ENCODE results near the gene SPPL2A. TPM values are rescaled to one million over a fixed set of nuclear protein-coding genes. Genes with fewer than 3 reads are reported as not detected.

SPPL2A gene
- total RNA-seq, 1 experiment from 2014 or later: 64.4 TPM

DNA sequence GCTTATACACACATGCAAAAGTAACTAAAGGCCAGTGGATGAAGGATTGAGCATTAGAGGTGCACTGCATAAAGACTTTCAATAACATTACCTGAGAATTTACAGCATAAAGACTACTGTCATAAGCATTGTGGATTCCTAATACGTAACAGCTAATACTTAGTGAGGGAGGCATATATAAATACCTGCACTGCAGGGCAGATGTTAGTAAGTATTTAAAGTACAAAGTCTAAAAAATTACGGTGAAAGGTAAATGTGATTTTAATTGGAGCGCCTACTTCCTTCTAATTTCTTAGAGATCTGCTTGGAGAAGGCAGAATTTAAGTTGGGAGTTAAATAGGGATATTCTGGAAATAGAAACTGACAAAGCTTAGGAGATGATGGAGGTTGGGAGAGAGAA lies 53.5 kb downstream of the SPPL2A start:
- whole genome bisulfite sequencing (ENCODE audit: extremely low coverage, insufficient read length, low lambda C conversion rate): no CpG with 5 or more reads among the region's 3 CpGs
- Histone ChIP-seq H4K8ac (replicated peaks; ENCODE audit: insufficient read length, low read depth, low read length) (no peak overlapping the region), H2AK5ac (ENCODE audit: insufficient read length, low read length) (no peak overlapping the region), H3K14ac (ENCODE audit: insufficient read depth, low read length) (no peak overlapping the region), H3K4me2 (ENCODE audit: insufficient read depth, insufficient read length, low read length) (no peak overlapping the region), H3K79me1 (ENCODE audit: insufficient read depth, low read depth, low read length, poor library complexity, severe bottlenecking) (no peaks in the 10 kb centered on the region), H4K91ac (ENCODE audit: insufficient read length, low read depth, low read length) (no peak overlapping the region), H3T11ph (ENCODE audit: low read length) (no peak overlapping the region), H3K9me3 (ENCODE audit: control insufficient read depth, low read depth, low read length) (no peaks in the 10 kb centered on the region), H3K79me2 (ENCODE audit: insufficient read depth, low read length) (no peaks in the 10 kb centered on the region), H2BK20ac (ENCODE audit: low read depth, low read length, poor library complexity, severe bottlenecking) (no peak overlapping the region), H3K23ac (ENCODE audit: insufficient read length, low read depth, low read length) (no peak overlapping the region), H2BK12ac (ENCODE audit: insufficient read length, low read depth, low read length) (no peak overlapping the region), H2AFZ (ENCODE audit: low read length) (no peak overlapping the region), H2BK15ac (ENCODE audit: low read depth, low read length) (no peak overlapping the region), H2BK5ac (ENCODE audit: insufficient read length, low read length) (no peak overlapping the region), H3K56ac (ENCODE audit: insufficient read length, low read depth, low read length) (no peak overlapping the region), H3K27ac (ENCODE audit: insufficient read length, low read depth, low read length) (no peak overlapping the region), H3K23me2 (ENCODE audit: insufficient read length, low read depth, low read length, poor library complexity, severe bottlenecking) (no peaks in the 10 kb centered on the region), H3K9ac (ENCODE audit: extremely low read depth, insufficient read length, low read length) (no peak overlapping the region), H2BK120ac (ENCODE audit: low read depth, low read length, poor library complexity, severe bottlenecking) (no peak overlapping the region), H3K27me3 (ENCODE audit: insufficient read depth, low read length) (no peaks in the 10 kb centered on the region), H4K20me1 (ENCODE audit: control insufficient read depth, insufficient read depth, insufficient read length) (no peaks in the 10 kb centered on the region), H3K18ac (ENCODE audit: insufficient read length, low read depth, low read length) (no peak overlapping the region), H4K5ac (ENCODE audit: insufficient read length, low read depth, low read length) (no peak overlapping the region), H3K4ac (ENCODE audit: low read depth, low read length) (no peak overlapping the region), H3K4me1 (ENCODE audit: insufficient read depth, low read length) (no peaks in the 10 kb centered on the region)
- Mint-ChIP-seq H3K4me1 (no peaks in the 10 kb centered on the region), H3K9me3 (no peaks in the 10 kb centered on the region), H3K27ac (no peak overlapping the region), H3K27me3 (ENCODE audit: low read depth) (no peaks in the 10 kb centered on the region), H3K4me3 (no peak overlapping the region), H3K36me3 (ENCODE audit: insufficient read depth in 1 of 3, low read depth in 3 of 3) (peaks cover 0 to 7% (median 4%) of the 10 kb centered on the region in 3 experiments; a peak in 3 of 7 replicates)
- no peak for DNase-seq
- TF ChIP-seq, protein P1, sequence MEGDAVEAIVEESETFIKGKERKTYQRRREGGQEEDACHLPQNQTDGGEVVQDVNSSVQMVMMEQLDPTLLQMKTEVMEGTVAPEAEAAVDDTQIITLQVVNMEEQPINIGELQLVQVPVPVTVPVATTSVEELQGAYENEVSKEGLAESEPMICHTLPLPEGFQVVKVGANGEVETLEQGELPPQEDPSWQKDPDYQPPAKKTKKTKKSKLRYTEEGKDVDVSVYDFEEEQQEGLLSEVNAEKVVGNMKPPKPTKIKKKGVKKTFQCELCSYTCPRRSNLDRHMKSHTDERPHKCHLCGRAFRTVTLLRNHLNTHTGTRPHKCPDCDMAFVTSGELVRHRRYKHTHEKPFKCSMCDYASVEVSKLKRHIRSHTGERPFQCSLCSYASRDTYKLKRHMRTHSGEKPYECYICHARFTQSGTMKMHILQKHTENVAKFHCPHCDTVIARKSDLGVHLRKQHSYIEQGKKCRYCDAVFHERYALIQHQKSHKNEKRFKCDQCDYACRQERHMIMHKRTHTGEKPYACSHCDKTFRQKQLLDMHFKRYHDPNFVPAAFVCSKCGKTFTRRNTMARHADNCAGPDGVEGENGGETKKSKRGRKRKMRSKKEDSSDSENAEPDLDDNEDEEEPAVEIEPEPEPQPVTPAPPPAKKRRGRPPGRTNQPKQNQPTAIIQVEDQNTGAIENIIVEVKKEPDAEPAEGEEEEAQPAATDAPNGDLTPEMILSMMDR (conservative IDR thresholded peaks at IDR 0.05): no peak
